HG03439 (cell line): ENCODE data around the gene PAPLN.

Experiments used
- ATAC-seq: cut with Tn5 transposase; IDR thresholded peaks from one replicate; pipeline ENCODE4 v1.9.1; 2021; ENCODE audit warnings: mild to moderate bottlenecking, moderate library complexity; ENCODE audit not compliant: unreplicated experiment

PAPLN gene

GRCh38 chr14:73258076-73258475 is 20.8 kb downstream of the PAPLN start:
- no peak for ATAC-seq

GRCh38 chr14:73258845-73259611 is 21.7 kb downstream of the PAPLN start:
- ATAC-seq = no peak

GRCh38 chr14:73259837-73260236 is 22.5 kb downstream of the PAPLN start:
- no peak for ATAC-seq

GRCh38 chr14:73260574-73260973 is 23.3 kb downstream of the PAPLN start:
- no peak for ATAC-seq

- ATAC-seq = no peak
Measured at GRCh38 chr14:73261075-73261474, 23.8 kb downstream of the PAPLN start.

- no peak for ATAC-seq
Measured at GRCh38 chr14:73261520-73262426, 24.5 kb downstream of the PAPLN start.

GRCh38 chr14:73262427-73263183 is 25.3 kb downstream of the PAPLN start:
- ATAC-seq = no peak

- ATAC-seq = no peak
Measured at GRCh38 chr14:73263606-73264005, 26.3 kb downstream of the PAPLN start.

- no peak for ATAC-seq
Measured at GRCh38 chr14:73264080-73264884, 27.0 kb downstream of the PAPLN start.

- ATAC-seq = no peak
Measured at GRCh38 chr14:73264885-73265720, 27.8 kb downstream of the PAPLN start.

- no peak for ATAC-seq
Measured at GRCh38 chr14:73265721-73266046, 28.4 kb downstream of the PAPLN start.

- ATAC-seq = no peak
Measured at GRCh38 chr14:73266317-73266716, 29.0 kb downstream of the PAPLN start.

GRCh38 chr14:73267474-73267873 is 30.2 kb downstream of the PAPLN start:
- ATAC-seq = no peak

- ATAC-seq = peak; percentile 45
Measured at GRCh38 chr14:73269729-73270531, 32.6 kb downstream of the PAPLN start.

- no peak for ATAC-seq
Measured at GRCh38 chr14:73272393-73272792, 35.1 kb downstream of the PAPLN start.

GRCh38 chr14:73273799-73274198 is 36.5 kb downstream of the PAPLN start:
- ATAC-seq = no peak

GRCh38 chr14:73276836-73277235 is 39.5 kb downstream of the PAPLN start:
- ATAC-seq = no peak

GRCh38 chr14:73277376-73277775 is 40.1 kb downstream of the PAPLN start:
- ATAC-seq = no peak

- no peak for ATAC-seq
Measured at GRCh38 chr14:73280903-73281302, 43.6 kb downstream of the PAPLN start.
